GM19468 (cell line): ENCODE measurements around the gene KIF13A.
"Not testable (repeated sequence)": the region's sequence is repeated elsewhere in the genome, so short reads cannot be mapped to it uniquely, and the experiment has no call there.

Experiments
- ATAC-seq: cut with Tn5 transposase; IDR thresholded peaks from one replicate; pipeline ENCODE4 v1.9.1; 2021; ENCODE audit warnings: mild to moderate bottlenecking, moderate library complexity, moderate number of reproducible peaks; ENCODE audit not compliant: unreplicated experiment; ENCODE audit errors: extremely low read depth

KIF13A gene

DNA sequence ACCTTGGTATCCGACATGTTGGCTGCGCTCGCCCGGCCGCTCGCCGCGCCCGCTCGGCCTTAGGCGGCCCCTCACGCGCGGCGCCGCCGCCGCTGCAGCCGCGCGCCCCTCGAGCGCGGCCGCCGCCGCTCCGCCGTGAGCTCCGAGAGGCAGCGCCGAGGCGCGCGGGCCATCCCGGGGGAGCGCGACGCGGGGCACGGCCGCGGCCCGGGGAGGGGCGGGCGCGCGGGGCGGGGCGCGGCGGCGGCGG is at the start of gene KIF13A:
KIF13A (minus strand) TSS at position 189 of the 250 bp plus-strand sequence; CDS start at position 17, 172 bp downstream.
- ATAC-seq, result no peak

- ATAC-seq, result no peak
Observed at GRCh38 chr6:18036781-18037180, 49.3 kb upstream of the KIF13A start.

GRCh38 chr6:18035330-18035854 is 48.0 kb upstream of the KIF13A start:
- ATAC-seq, result no peak

- ATAC-seq, result no peak
Observed at GRCh38 chr6:18034798-18035202, 47.4 kb upstream of the KIF13A start.

DNA sequence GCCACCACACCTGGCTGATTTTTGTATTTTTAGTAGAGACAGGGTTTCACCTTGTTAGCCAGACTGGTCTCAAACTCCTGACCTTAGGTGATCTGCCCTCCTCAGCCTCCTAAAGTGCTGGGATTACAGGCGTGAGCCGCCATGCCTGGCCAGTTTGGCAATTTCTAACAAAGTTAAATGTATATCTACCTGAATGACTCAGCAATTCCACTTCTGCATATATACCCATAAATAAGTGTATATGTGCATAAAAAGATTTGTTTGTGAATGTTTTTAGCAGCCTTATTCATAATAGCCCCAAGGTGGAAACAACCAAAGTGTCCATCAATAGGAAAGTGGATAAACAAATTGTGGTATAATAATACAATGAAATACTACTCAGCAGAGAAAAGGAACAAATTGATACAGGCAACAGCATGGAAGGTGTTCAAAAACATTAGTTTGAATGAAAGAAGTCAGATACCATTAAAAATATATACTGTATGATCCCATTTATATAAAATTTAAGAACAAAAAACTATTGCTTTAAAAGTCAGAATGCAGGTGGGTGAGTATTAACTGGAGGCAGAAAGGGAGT is 44.3 kb upstream of the KIF13A start:
- no peak for ATAC-seq

- no peak for ATAC-seq
Observed at GRCh38 chr6:18031189-18031588, 43.8 kb upstream of the KIF13A start.

GRCh38 chr6:18028332-18028731 is 40.9 kb upstream of the KIF13A start:
- ATAC-seq, result no peak

DNA sequence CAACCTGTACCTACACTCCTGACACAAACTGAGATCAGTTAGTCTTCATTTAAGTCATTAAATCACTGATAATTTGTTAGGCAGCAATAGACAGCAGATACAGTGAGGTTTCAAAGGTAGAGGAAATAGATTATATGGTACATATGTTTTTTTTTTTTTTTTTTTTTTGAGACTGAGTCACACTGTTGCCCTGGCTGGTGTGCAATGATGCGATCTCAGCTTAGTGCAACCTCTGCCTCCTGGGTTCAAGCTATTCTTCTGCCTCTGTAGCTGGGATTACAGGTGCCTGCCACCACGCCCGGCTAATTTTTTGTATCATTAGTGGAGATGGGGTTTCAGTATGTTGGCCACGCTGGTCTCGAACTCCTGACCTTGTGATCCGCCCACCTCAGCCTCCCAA is 38.2 kb upstream of the KIF13A start:
- no peak for ATAC-seq

DNA sequence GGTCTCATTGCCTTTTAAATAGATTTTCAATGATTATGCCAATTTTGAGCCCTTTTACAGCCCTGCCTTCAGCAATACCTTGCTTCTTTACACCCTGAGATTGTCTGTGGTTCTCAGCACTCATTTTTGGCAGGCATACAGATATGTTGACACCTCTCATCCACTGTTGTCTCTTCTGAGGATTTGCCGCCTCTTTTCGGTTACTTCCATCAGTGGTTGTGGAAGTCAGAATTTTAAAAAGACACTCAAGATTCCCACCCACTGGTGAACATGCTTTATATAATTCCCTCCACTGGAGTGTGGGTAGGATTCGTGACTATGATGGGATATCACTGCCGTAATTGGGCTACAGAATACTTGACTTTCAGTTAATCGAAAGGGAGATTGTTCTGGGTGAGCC is 37.4 kb upstream of the KIF13A start:
- ATAC-seq, result no peak

DNA sequence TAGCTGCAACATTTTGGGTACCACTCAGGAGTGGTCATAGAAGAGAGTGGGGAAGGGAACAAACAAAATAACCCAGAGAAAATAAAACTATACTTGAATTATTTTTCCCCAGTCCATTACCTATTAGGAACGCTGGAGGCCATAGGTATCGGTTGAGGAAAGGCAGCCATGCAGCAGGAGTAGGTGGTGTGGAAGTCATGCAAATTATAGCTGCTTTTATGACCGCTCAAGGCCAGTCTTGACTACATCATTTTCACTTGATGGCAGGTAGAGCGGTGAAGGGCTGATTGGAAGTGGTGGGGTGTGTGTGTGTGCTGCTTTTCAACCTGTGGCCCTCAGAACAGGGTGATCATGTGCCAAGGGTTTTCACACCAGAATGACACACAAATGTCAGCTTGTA is 36.5 kb upstream of the KIF13A start:
- no peak for ATAC-seq

GRCh38 chr6:18022398-18023231 is 35.2 kb upstream of the KIF13A start:
- ATAC-seq, result no peak

DNA sequence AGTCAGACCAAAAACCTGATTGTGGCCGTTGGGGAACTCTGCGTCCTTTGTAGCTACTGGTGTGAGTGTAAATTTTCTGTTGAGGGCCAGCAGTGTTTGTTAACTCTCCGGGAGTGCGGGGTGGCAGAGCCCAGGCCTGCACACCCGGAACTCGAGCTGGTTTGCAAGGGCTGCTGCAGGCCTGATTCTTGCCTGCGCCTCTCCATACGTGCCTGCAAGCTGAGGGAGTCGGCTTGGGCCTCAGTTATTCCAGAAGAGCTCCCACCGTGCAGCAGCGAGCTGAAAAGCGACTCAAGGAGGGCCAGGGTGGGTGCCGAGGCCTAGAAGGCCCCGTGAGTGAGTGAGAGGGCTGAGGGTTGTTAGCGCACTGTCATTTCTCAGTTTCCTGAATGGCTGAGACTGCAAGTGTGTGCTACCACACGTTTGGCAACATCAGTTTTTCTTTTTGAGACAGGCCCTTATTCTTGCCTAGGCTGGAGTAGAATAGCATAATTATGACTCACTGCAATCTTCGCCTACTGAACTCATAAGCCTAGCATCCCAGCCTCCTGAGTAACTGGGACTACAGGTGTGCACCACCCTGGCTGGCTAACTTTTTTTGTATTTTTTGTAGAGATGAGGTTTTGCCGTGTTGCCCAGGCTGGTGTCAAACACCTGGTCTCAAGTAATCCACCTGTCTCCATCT is 33.9 kb upstream of the KIF13A start:
- ATAC-seq, result no peak

DNA sequence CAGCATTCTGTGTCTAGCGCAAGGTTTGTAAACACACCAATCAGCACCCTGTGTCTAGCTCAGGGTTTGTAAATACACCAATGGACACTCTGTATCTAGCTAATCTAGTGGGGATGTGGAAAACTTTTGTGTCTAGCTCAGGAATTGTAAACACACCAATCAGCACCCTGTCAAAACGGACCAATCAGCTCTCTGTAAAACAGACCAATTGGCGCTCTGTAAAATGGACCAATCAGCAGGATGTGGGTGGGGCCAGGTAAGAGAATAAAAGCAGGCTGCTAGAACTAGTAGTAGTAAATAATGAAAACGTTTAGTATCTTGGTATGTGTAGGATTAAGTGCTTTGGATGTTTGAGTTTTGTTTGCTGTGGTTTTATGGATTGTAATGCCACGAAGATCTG is 33.1 kb upstream of the KIF13A start:
- ATAC-seq, result not testable (repeated sequence)

- no peak for ATAC-seq
Observed at GRCh38 chr6:18019539-18020534, 32.4 kb upstream of the KIF13A start.

- not testable (repeated sequence) for ATAC-seq
Observed at GRCh38 chr6:18019133-18019532, 31.7 kb upstream of the KIF13A start.

DNA sequence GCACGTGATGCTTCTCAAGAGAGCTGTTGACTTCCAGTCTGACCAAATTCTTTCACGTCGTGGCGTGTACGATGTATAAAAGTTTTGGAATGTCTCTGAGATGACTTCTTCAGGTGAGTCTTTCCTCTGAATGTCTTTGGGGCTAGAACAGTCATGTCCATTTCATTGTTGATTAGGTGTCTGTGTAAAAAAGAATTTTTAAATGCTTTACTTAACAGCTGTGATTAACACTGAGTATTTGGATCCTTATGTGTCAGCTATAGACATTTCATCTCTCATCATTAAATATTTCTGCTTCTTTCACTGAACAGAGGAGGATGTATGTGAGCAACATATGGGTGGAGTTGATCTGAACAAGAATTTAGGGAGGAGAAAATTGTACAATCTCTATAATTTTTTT is 29.3 kb upstream of the KIF13A start:
- ATAC-seq, result no peak

DNA sequence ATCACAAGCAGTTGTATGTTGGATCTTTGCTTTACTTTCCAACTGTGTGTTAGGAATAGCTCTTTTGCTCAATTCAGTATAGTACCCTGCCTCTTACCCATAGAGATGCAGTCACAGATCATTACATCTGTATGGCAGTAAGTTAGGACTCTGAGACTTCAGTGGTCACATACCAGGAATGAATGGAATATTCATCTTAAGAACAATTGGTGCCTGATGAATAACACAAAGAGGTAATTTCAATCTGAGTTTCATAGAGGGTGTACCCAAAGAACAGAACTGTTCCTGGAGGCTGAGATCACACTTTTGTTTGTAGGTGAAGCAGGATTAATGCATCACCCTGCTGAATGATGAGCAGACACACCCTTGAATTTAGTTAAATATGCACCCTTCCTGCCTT is 28.7 kb upstream of the KIF13A start:
- no peak for ATAC-seq

DNA sequence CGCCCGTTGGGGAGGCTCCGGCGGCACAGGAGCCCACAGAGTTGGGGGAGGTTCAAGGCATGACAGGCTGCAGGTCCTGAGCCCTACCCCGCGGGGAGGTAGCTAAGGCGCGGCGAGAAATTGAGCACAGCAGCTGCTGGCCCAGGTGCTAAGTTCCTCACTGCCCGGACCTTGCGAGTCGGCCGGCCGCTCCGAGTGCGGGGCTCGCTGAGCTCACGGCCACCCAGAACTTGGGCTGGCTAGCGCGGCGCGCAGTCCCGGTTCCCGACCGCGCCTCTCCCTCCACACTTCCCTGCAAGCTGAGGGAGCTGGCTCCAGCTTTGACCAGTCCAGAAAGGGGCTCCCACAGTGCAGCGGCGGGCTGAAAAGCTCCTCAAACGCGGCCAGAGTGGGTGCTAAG is 23.9 kb upstream of the KIF13A start:
- no peak for ATAC-seq

GRCh38 chr6:18010540-18010939 is 23.1 kb upstream of the KIF13A start:
- not testable (repeated sequence) for ATAC-seq
